ENCODE results near the gene COA1.
"Not testable (repeated sequence)": the region's sequence is repeated elsewhere in the genome, so short reads cannot be mapped to it uniquely, and the experiment has no call there.

The COA1 gene

GRCh38 chr7:43630482-43630881, 98.8 kb downstream of the COA1 start:
- DNase-seq (ENCODE audit: low read depth in 3 of 3) = no peak

GRCh38 chr7:43629857-43630256, 99.5 kb downstream of the COA1 start:
- no peak for DNase-seq (ENCODE audit: low read depth in 3 of 3)

- DNase-seq (ENCODE audit: low read depth in 3 of 3) = no peak
Measured at GRCh38 chr7:43628431-43628830, 100.9 kb downstream of the COA1 start.

GRCh38 chr7:43627798-43628197, 101.5 kb downstream of the COA1 start:
- not testable (repeated sequence) for DNase-seq (ENCODE audit: low read depth in 3 of 3)

- no peak for DNase-seq (ENCODE audit: low read depth in 3 of 3)
Measured at GRCh38 chr7:43626695-43627094, 102.6 kb downstream of the COA1 start.

- DNase-seq (ENCODE audit: low read depth in 3 of 3) = no peak
Measured at GRCh38 chr7:43625980-43626379, 103.3 kb downstream of the COA1 start.

- no peak for DNase-seq (ENCODE audit: low read depth in 3 of 3)
Measured at GRCh38 chr7:43625453-43625852, 103.9 kb downstream of the COA1 start.

- no peak for DNase-seq (ENCODE audit: low read depth in 3 of 3)
Measured at GRCh38 chr7:43624156-43624555, 105.2 kb downstream of the COA1 start.

GRCh38 chr7:43621729-43622448, 107.4 kb downstream of the COA1 start:
- DNase-seq (ENCODE audit: low read depth in 3 of 3) = no peak

GRCh38 chr7:43619213-43620012, 109.9 kb downstream of the COA1 start:
- no peak for DNase-seq (ENCODE audit: low read depth in 3 of 3)

- no peak for DNase-seq (ENCODE audit: low read depth in 3 of 3)
Measured at GRCh38 chr7:43618073-43618472, 111.2 kb downstream of the COA1 start.

GRCh38 chr7:43616977-43617376, 112.3 kb downstream of the COA1 start:
- no peak for DNase-seq (ENCODE audit: low read depth in 3 of 3)

- no peak for DNase-seq (ENCODE audit: low read depth in 3 of 3)
Measured at GRCh38 chr7:43615558-43616145, 113.7 kb downstream of the COA1 start.

- DNase-seq (ENCODE audit: low read depth in 3 of 3) = no peak
Measured at GRCh38 chr7:43612599-43613589, 116.4 kb downstream of the COA1 start.

GRCh38 chr7:43612128-43612527, 117.2 kb downstream of the COA1 start:
- no peak for DNase-seq (ENCODE audit: low read depth in 3 of 3)

GRCh38 chr7:43609097-43609496, 120.2 kb downstream of the COA1 start:
- DNase-seq (ENCODE audit: low read depth in 3 of 3) = no peak

- no peak for DNase-seq (ENCODE audit: low read depth in 3 of 3)
Measured at GRCh38 chr7:43604251-43604650, 125.1 kb downstream of the COA1 start.

GRCh38 chr7:43602256-43602655, 127.1 kb downstream of the COA1 start:
- no peak for DNase-seq (ENCODE audit: low read depth in 3 of 3)

- no peak for DNase-seq (ENCODE audit: low read depth in 3 of 3)
Measured at GRCh38 chr7:43600056-43600455, 129.3 kb downstream of the COA1 start.

- DNase-seq (ENCODE audit: low read depth in 3 of 3) = not testable (repeated sequence)
Measured at GRCh38 chr7:43596426-43596825, 132.9 kb downstream of the COA1 start.

- DNase-seq (ENCODE audit: low read depth in 3 of 3) = no peak
Measured at GRCh38 chr7:43594020-43594419, 135.3 kb downstream of the COA1 start.

- DNase-seq (ENCODE audit: low read depth in 3 of 3) = no peak
Measured at GRCh38 chr7:43593010-43593409, 136.3 kb downstream of the COA1 start.
